NCI-H1417 (cell line): ENCODE results near the gene ERGIC1.
"Not testable (repeated sequence)": the region's sequence is repeated elsewhere in the genome, so short reads cannot be mapped to it uniquely, and the experiment has no call there.

Source experiments
- DNase-seq, 3 experiments: peaks; one replicate each; lab custom pipeline; 2025; lab: John Stamatoyannopoulos, UW

ERGIC1 gene

GRCh38 chr5:172830275-172830799, 3.7 kb upstream of the ERGIC1 start:
- DNase-seq: peak in 2 of 3 experiments; percentile 37 to 62

GRCh38 chr5:172830876-172831662, 3.0 kb upstream of the ERGIC1 start:
- peak in 2 of 3 experiments; percentile 37 to 62 for DNase-seq

- no peak for DNase-seq
These were observed 1.4 kb upstream of the ERGIC1 start for GRCh38 chr5:172832383-172833315.

GRCh38 chr5:172833372-172833685, 722 bp upstream of the ERGIC1 start:
- DNase-seq: no peak

- DNase-seq: peak in 2 of 3 experiments; percentile 38 to 51
These were observed 601 bp downstream of the ERGIC1 start for GRCh38 chr5:172834415-172835289.

GRCh38 chr5:172835290-172835993, 1.4 kb downstream of the ERGIC1 start:
- DNase-seq: no peak

- DNase-seq: no peak
These were observed 1.9 kb downstream of the ERGIC1 start for GRCh38 chr5:172835994-172836356.

- peak; percentile 6 to 91 (median 71) for DNase-seq
These were observed 3.6 kb downstream of the ERGIC1 start for GRCh38 chr5:172837640-172838039.

GRCh38 chr5:172838151-172838875, 4.3 kb downstream of the ERGIC1 start:
- no peak for DNase-seq

GRCh38 chr5:172839669-172840431, 5.8 kb downstream of the ERGIC1 start:
- DNase-seq: no peak

- peak in 1 of 3 experiments; percentile 76 for DNase-seq
These were observed 6.5 kb downstream of the ERGIC1 start for GRCh38 chr5:172840432-172841154.

GRCh38 chr5:172841256-172841655, 7.2 kb downstream of the ERGIC1 start:
- DNase-seq: peak in 2 of 3 experiments; percentile 42 to 78

- no peak for DNase-seq
These were observed 9.9 kb downstream of the ERGIC1 start for GRCh38 chr5:172843825-172844576.

GRCh38 chr5:172844577-172844838, 10.5 kb downstream of the ERGIC1 start:
- DNase-seq: no peak

GRCh38 chr5:172845154-172845553, 11.1 kb downstream of the ERGIC1 start:
- DNase-seq: no peak

GRCh38 chr5:172845576-172845975, 11.5 kb downstream of the ERGIC1 start:
- DNase-seq: no peak

- DNase-seq: no peak
These were observed 12.2 kb downstream of the ERGIC1 start for GRCh38 chr5:172846249-172846648.

GRCh38 chr5:172846677-172847076, 12.6 kb downstream of the ERGIC1 start:
- no peak for DNase-seq

- DNase-seq: not testable (repeated sequence)
These were observed 13.5 kb downstream of the ERGIC1 start for GRCh38 chr5:172847584-172847983.
